A549 (cell line): ENCODE data around the gene TXNDC2. TPM values are rescaled to one million over a fixed set of nuclear protein-coding genes. Genes with fewer than 3 reads are reported as not detected.
"Not testable (repeated sequence)": the region's sequence is repeated elsewhere in the genome, so short reads cannot be mapped to it uniquely, and the experiment has no call there.

ENCODE experiments used
- ATAC-seq, 2 experiments: fragments of 200-7000 bp in 1 of 2; fragments of >200 bp in 1 of 2; cut with Nextera tagmentation in 1 of 2; cut with Tn5 transposase in 1 of 2; 3 replicates each; pipeline versions ENCODE4 v1.8.0 to v1.9.1; 2018 to 2020; ENCODE audit warnings: mild to moderate bottlenecking in 1 of 2, moderate library complexity in 1 of 2
- CTCF ChIA-PET: fragments of 300-600 bp; sonication (Branson Sonifier 250); formaldehyde crosslinking; extraction: SDS; loops from one replicate; lab custom pipeline; 2021; ENCODE audit warnings: antibody characterized with exemption, inconsistent platforms; lab: Yijun Ruan, JAX
- POLR2A ChIA-PET: fragments of 350-600 bp; formaldehyde crosslinking; extraction: SDS; loops from one replicate; lab custom pipeline; 2021; ENCODE audit warnings: antibody characterized with exemption, inconsistent platforms; lab: Yijun Ruan, JAX
- DNase-seq, 2 experiments: peaks; one replicate each; pipeline versions ENCODE4 v3.0.0 to v3.0.0-alpha.2; 2011 to 2016; ENCODE audit warnings: low read depth in 1 of 2, low spot score in 1 of 2
- FAIRE-seq: peaks from 2 replicates; lab custom pipeline; 2011; peaks lifted over from hg19 to GRCh38; lab: Jason Lieb, UNC
- H3K27ac ChIP-seq, 2 experiments: fragments of >200 bp; sonication (Bioruptor Twin); formaldehyde crosslinking; 3 replicates each; pipeline ENCODE4 v1.5.1; 2016 to 2017
- H3K4me1 ChIP-seq: fragments of >200 bp; sonication (Bioruptor Twin); formaldehyde crosslinking; 3 replicates; pipeline ENCODE4 v1.6.1; 2016
- H3K4me2 ChIP-seq: fragments of >200 bp; sonication (Bioruptor Twin); formaldehyde crosslinking; 3 replicates; pipeline ENCODE4 v1.6.1; 2016
- H3K4me3 ChIP-seq: fragments of >200 bp; sonication (Bioruptor Twin); formaldehyde crosslinking; 3 replicates; pipeline ENCODE4 v1.5.1; 2016
- H3K9me3 ChIP-seq: fragments of >200 bp; sonication (Bioruptor Twin); formaldehyde crosslinking; 3 replicates; pipeline ENCODE4 v1.6.1; 2016
- BCL3 ChIP-seq: fragments of >200 bp; sonication (Bioruptor Twin); formaldehyde crosslinking; IDR thresholded peaks from 3 replicates; pipeline ENCODE4 v1.6.1; 2016
- BHLHE40 ChIP-seq: IDR thresholded peaks from 2 replicates; pipeline ENCODE4 v1.6.1; 2012; ENCODE audit warnings: low read depth, low read length, inconsistent platforms
- CBX8 ChIP-seq: fragments of 200-600 bp; sonication (generic); IDR thresholded peaks from 2 replicates; pipeline ENCODE4 v1.6.1; 2016
- E2F6 ChIP-seq: IDR thresholded peaks from 2 replicates; pipeline ENCODE4 v1.6.1; 2012; ENCODE audit warnings: low read depth, borderline replicate concordance
- EHF ChIP-seq: fragments of 250-450 bp; sonication (Bioruptor Pico); IDR thresholded peaks from 2 replicates; pipeline ENCODE4 v1.5.0; 2020; ENCODE audit warnings: mild to moderate bottlenecking
- EP300 ChIP-seq, 2 experiments: fragments of >200 bp; sonication (Bioruptor Twin); formaldehyde crosslinking; IDR thresholded peaks; 2 replicates in 1 of 2; 3 replicates in 1 of 2; pipeline ENCODE4 v1.6.1; 2016 to 2017
- FOSB ChIP-seq: fragments of 250-450 bp; sonication (Bioruptor Pico); IDR thresholded peaks from 2 replicates; pipeline ENCODE4 v1.5.0; 2020; ENCODE audit warnings: mild to moderate bottlenecking, moderate library complexity
- FOSL2 ChIP-seq, 2 experiments: fragments of 450-650 bp in 1 of 2; fragments of >200 bp in 1 of 2; sonication (Bioruptor Twin) in 1 of 2; formaldehyde crosslinking; IDR thresholded peaks; 2 replicates each; pipeline versions ENCODE4 v1.5.0 to v1.6.1; 2016 to 2020; ENCODE audit warnings: mild to moderate bottlenecking in 1 of 2, moderate library complexity in 1 of 2
- HDAC2 ChIP-seq: fragments of 200-600 bp; sonication (generic); IDR thresholded peaks from 2 replicates; pipeline ENCODE4 v1.6.1; 2016
- HOXA7 ChIP-seq: fragments of 250-450 bp; sonication (Bioruptor Pico); IDR thresholded peaks from 2 replicates; pipeline ENCODE4 v1.5.0; 2020; ENCODE audit warnings: mild to moderate bottlenecking, moderate library complexity
- JUN ChIP-seq, 2 experiments: fragments of >200 bp; sonication (Bioruptor Twin); formaldehyde crosslinking; IDR thresholded peaks; 2 replicates in 1 of 2; 3 replicates in 1 of 2; pipeline ENCODE4 v1.6.1; 2016 to 2017
- JUNB ChIP-seq: fragments of >200 bp; sonication (Bioruptor Twin); formaldehyde crosslinking; IDR thresholded peaks from 2 replicates; pipeline ENCODE4 v1.6.1; 2016
- MAFK ChIP-seq: fragments of 450-650 bp; IDR thresholded peaks from 2 replicates; pipeline ENCODE4 v1.6.1; 2014; ENCODE audit not compliant: partially characterized antibody
- MAX ChIP-seq: IDR thresholded peaks from 2 replicates; pipeline ENCODE4 v1.6.1; 2012
- NR3C1 ChIP-seq: fragments of >200 bp; sonication (Bioruptor Twin); formaldehyde crosslinking; IDR thresholded peaks from 3 replicates; pipeline ENCODE4 v1.6.1; 2017
- PBX3 ChIP-seq: IDR thresholded peaks from 2 replicates; pipeline ENCODE4 v1.6.1; 2012
- PHF8 ChIP-seq: fragments of 200-600 bp; sonication (generic); IDR thresholded peaks from 2 replicates; pipeline ENCODE4 v1.6.1; 2016; ENCODE audit warnings: low read depth, mild to moderate bottlenecking, antibody characterized with exemption, moderate library complexity, borderline replicate concordance
- POLR2A ChIP-seq: IDR thresholded peaks from 2 replicates; pipeline ENCODE4 v1.6.1; 2012; ENCODE audit warnings: mild to moderate bottlenecking, low read length
- RFX5 ChIP-seq: fragments of 450-650 bp; IDR thresholded peaks from 2 replicates; pipeline ENCODE4 v1.7.1; 2014; ENCODE audit warnings: antibody characterized with exemption, mild to moderate bottlenecking, moderate library complexity
- RNF2 ChIP-seq: fragments of 200-600 bp; sonication (generic); IDR thresholded peaks from 2 replicates; pipeline ENCODE4 v1.6.1; 2016; ENCODE audit warnings: low read depth, mild to moderate bottlenecking, antibody characterized with exemption, moderate library complexity, borderline replicate concordance
- SMC3 ChIP-seq: fragments of >200 bp; sonication (Bioruptor Twin); formaldehyde crosslinking; IDR thresholded peaks from 3 replicates; pipeline ENCODE4 v1.6.1; 2018; ENCODE audit warnings: inconsistent platforms
- SREBF2 ChIP-seq: fragments of 450-650 bp; IDR thresholded peaks from 2 replicates; pipeline ENCODE4 v1.6.1; 2014; ENCODE audit warnings: mild to moderate bottlenecking, moderate library complexity
- TFCP2L1 ChIP-seq: fragments of 250-450 bp; sonication (Bioruptor Pico); IDR thresholded peaks from 2 replicates; pipeline ENCODE4 v1.5.0; 2021; ENCODE audit warnings: mild to moderate bottlenecking
- USF2 ChIP-seq: fragments of 450-650 bp; IDR thresholded peaks from 2 replicates; pipeline ENCODE4 v1.6.1; 2014; ENCODE audit warnings: antibody characterized with exemption
- ZFP36 ChIP-seq: fragments of 450-650 bp; IDR thresholded peaks from 2 replicates; pipeline ENCODE4 v1.6.1; 2014; ENCODE audit warnings: borderline replicate concordance; ENCODE audit not compliant: partially characterized antibody
- WGBS: methylation state at CpG from one replicate; pipeline ENCODE4 v1.1.6; 2017; ENCODE audit errors: missing lambda C conversion rate; 5-methylcytosine and 5-hydroxymethylcytosine counted together
- polyA plus RNA-seq, 4 experiments: library from polyadenylated mRNA; depleted of rRNA in 3 of 4; stranded (reverse); fragments of >200 nt; fragmentation: RNase III in 1 of 4; extraction: RNeasy Plus Mini Kit Qiagen cat#74134 plus additional on column Dnase treatment in 1 of 4; gene quantifications; 2 replicates in 3 of 4; 3 replicates in 1 of 4; pipeline ENCODE4 v1.2.3, GENCODE V29; 2011 to 2017

TXNDC2 gene
- polyA plus RNA-seq, 2 of the 4 experiments (the other 2 are of a cell fraction): 0.06 to 0.16 TPM

- WGBS: 95% methylated on average over 1 of the region's 1 CpG
- H3K9me3 ChIP-seq, ATAC-seq, H3K4me2 ChIP-seq, POLR2A ChIA-PET, FAIRE-seq, H3K4me3 ChIP-seq, DNase-seq: not testable (repeated sequence)
- TF ChIP-seq MAFK: peak; percentile 85
- CTCF ChIA-PET: interaction anchor here (1.1 to 1.4 kb wide), 2 partner anchors 42 to 182 kb away, joined by 3 to 4 read pairs; no protein-coding TSS in a partner anchor
- Histone ChIP-seq H3K4me1 (peaks cover 16% of the 10 kb centered on the region; the same call in 2 of the 3 replicates), H3K27ac (peak overlapping the region in 1 of 2 experiments; percentile 98; a peak in 3 of 6 replicates)
Measured at GRCh38 chr18:9912285-9912684, 26.5 kb downstream of the TXNDC2 start.

GRCh38 chr18:9913151-9913525 is 27.4 kb downstream of the TXNDC2 start:
- DNase-seq: no peak
- H3K4me3 ChIP-seq: peak overlapping the region; percentile 93
- peaks cover 24% of the 10 kb centered on the region for H3K4me1 ChIP-seq
- peak; percentile 2 to 40; a peak in 3 of 6 replicates for ATAC-seq
- TF ChIP-seq PBX3: no peak
- no peak for TF ChIP-seq JUN (IDR thresholded peaks at IDR 0.05)
- no peak for TF ChIP-seq EHF (CRISPR knock-in tag)
- TF ChIP-seq FOSB (CRISPR knock-in tag): no peak
- TF ChIP-seq TFCP2L1 (CRISPR knock-in tag): no peak
- TF ChIP-seq NR3C1: no peak
- no peak for TF ChIP-seq JUNB
- TF ChIP-seq HDAC2: no peak
- TF ChIP-seq EP300 (IDR thresholded peaks at IDR 0.05): no peak
- TF ChIP-seq MAX: no peak
- TF ChIP-seq BHLHE40: no peak
- TF ChIP-seq CBX8: no peak
- no peak for TF ChIP-seq HOXA7 (CRISPR knock-in tag)
- TF ChIP-seq USF2: no peak
- TF ChIP-seq RFX5: no peak
- TF ChIP-seq SMC3: no peak
- TF ChIP-seq E2F6: no peak
- TF ChIP-seq RNF2: no peak
- H3K9me3 ChIP-seq: no peaks in the 10 kb centered on the region
- no peak for FAIRE-seq
- WGBS: 6% methylated on average over 12 of the region's 12 CpGs
- peak overlapping the region; percentile 97 to 98 for H3K27ac ChIP-seq
- CTCF ChIA-PET: interaction anchor here (1.4 kb wide), 1 partner anchor 38 kb away, joined by 9 read pairs; no protein-coding TSS in a partner anchor
- peak overlapping the region; percentile 69 for H3K4me2 ChIP-seq
- POLR2A ChIA-PET: interaction anchor here (0.6 to 2.4 kb wide), 8 partner anchors 12 to 170 kb away, joined by 3 to 10 read pairs (median 5); no protein-coding TSS in a partner anchor

- peak within 1 kb of the TSS; percentile 97 to 98 for H3K27ac ChIP-seq
- peaks cover 30% of the 10 kb centered on the region for H3K4me1 ChIP-seq
- peak; percentile 91 to 96 for ATAC-seq
- DNase-seq: peak; percentile 73 to 94
- no peaks in the 10 kb centered on the region for H3K9me3 ChIP-seq
- no peak for FAIRE-seq
- WGBS: 0% methylated on average over 1 of the region's 87 CpGs
- TF ChIP-seq PHF8: peak; percentile 61; the same call in 1 of the 2 replicates
- TF ChIP-seq JUN (IDR thresholded peaks at IDR 0.05): peak in 1 of 2 experiments; percentile 70; a peak in 2 of 5 replicates
- peak; percentile 59 for TF ChIP-seq POLR2A
- TF ChIP-seq FOSL2 (IDR thresholded peaks at IDR 0.05): no peak
- TF ChIP-seq FOSL2 (CRISPR knock-in tag; IDR thresholded peaks at IDR 0.05): peak; percentile 29; the same call in 1 of the 2 replicates
- TF ChIP-seq ZFP36: no peak
- TF ChIP-seq NR3C1: no peak
- peak; percentile 8 for TF ChIP-seq MAFK
- TF ChIP-seq SREBF2: no peak
- peak; percentile 71 for TF ChIP-seq MAX
- TF ChIP-seq BCL3: 0 out of 3 replicates have a peak, but pooled peaks have one; percentile 16
- TF ChIP-seq USF2: peak; percentile 86
- H3K4me2 ChIP-seq: peak within 1 kb of the TSS; percentile 82
- peak within 1 kb of the TSS; percentile 93 for H3K4me3 ChIP-seq
- ChIA-PET POLR2A (interaction anchor here (0.6 to 2.4 kb wide), 9 partner anchors 11 to 171 kb away, joined by 3 to 10 read pairs (median 5); no protein-coding TSS in a partner anchor), CTCF (interaction anchor here (1.4 kb wide), 1 partner anchor 37 kb away, joined by 9 read pairs; no protein-coding TSS in a partner anchor)
Measured at GRCh38 chr18:9913526-9914333, 28.0 kb downstream of the TXNDC2 start, which contains the start of gene VAPA. VAPA (plus strand) TSS chr18:9914016; CDS start chr18:9914257, 241 bp downstream.
